GM18873 (cell line): ENCODE data around the gene BAHCC1.

Experiments used
- ATAC-seq: cut with Tn5 transposase; IDR thresholded peaks from one replicate; pipeline ENCODE4 v1.9.1; 2021; ENCODE audit warnings: mild to moderate bottlenecking, moderate library complexity, moderate number of reproducible peaks; ENCODE audit not compliant: unreplicated experiment, low FRiP score

The BAHCC1 gene

DNA sequence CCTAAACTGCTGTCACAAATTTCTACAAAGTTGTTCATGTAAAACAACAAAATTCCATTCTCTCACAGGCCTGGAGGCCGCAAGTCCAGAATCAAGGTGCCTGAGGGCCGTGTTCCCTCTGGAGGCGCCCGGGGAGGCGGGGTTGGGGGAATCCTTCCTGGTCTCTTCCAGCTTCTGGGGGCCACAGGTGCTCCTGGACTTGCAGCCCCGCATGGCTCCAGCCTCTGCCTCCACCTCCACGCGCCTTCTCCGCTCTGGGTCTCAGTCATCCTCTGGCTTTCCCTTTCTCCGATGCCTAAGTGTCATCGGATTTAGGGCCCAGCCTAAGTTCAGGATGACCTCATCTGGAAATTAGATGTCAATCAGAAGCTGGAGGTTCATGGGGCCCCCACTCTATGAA lies 28.6 kb upstream of the BAHCC1 start:
- ATAC-seq = no peak

DNA sequence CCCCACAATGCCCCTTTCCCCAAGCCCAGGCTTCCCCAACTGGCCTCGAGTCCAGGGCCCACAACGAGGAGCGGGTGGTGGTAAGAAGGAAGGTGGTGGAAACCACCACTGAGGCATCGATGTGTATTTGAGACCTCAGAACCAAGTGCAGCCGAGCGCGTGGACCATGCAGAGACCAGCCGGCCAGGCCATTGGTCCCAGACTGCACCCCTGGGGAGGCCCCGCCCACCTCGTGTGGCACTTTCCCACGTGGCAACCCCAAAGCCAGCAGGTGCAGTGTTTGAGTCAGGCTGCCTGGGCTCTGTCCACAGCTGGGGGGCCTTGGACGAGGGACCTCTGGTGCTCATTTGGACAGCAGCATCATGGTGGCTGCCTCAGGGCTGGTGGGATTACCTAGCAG lies 28.1 kb upstream of the BAHCC1 start:
- ATAC-seq = no peak

DNA sequence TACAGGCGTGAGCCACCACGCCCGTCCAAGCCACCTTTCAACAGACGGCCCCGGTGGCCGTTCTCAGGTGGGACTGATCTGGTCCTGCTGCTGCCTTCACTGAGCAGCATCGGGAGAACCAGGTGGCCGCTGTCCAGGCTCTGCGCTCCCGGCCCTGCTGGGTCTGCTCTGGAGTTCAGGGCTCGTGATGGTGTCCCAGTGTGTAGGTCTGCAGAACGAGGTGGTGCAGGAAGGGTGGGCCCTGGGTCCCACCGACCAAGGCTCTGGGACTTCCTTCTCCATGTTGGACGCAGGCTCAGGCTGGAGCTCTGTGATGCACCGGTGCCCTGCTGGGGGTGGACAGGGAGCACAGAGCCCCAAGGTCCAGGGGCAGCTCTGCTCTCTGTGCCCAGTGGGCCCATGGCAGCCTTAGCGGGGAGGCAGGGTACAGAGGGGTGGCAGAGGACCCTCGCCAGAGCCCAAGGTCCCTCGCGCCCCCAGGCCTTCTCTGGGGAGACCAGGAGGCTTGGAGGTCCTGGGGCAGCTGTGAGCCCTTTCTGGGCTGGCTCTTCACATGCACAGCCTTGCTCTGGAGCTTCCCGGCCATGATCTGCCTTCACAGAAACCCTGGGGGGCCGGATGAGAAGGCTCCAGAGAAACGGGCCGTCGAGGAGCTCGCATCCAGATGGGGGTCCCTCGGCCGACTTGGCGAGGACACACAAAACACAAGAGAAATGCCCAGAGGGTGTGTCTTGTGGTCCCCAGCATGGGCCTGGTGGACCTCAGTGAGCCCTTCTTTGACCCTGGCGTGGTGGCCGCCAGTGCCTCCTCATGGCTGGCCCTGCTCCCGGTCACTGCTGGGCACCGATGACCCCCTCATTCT lies 26.9 kb upstream of the BAHCC1 start:
- ATAC-seq = no peak

DNA sequence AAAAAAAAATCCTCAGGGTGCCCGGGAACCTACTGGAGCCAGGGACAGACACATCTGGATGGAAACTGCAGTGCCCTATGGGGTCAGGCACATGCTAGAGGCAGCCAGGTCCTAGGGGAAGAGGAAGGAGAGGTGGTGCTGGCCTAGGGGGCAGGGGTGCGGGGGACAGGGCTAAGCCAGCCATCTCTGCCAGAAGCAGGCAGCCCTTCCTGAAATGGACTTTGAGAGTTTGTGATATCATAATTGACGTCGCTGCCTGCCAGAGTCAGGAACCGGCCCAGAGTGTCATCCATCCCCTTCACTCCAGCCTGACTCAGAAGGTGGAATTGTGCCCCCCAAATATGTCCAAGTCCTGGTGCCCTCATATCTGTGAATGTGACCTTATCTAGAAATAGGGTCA lies 25.0 kb upstream of the BAHCC1 start:
- no peak for ATAC-seq

DNA sequence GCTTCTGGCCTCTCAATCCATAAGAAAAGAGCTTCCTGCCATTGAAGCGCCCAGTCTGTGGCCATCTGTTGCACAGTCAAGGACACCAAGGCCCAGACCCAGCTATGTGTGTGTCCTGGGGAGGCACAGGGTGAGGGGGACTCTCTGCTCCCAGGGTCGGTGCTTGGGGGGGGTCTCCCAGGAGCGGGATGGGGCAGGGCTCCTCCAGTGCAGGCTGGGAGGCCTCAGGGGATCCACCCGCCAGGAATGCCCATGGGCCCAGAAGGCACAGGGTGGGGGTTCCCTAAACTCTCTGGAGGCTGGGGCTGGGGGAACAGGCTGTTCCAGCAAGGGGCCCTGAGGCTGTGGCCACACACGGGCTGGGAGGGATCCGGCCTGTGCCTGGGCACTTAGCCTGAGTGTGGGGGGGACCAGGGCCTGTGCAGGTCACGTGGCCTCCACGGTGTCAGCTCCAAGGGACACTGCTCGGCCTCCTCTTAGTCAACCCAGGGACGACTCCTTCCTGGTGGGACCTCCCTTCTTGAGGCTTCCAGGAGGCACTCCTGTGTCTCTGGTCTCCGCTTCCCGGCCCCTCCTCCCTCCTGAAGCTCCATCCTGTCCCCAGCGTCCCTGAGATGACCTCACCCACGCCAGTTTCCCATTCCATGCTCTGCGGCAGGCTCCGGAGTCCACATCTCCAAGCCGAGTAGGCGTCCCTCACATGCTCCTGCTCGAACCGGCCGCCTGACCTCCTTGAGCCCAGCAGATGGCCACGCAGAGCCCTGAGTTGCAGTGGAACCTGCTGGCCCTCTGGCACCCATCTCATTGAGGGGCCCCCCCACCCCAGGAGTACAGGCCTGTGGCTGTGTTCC lies 23.1 kb upstream of the BAHCC1 start:
- ATAC-seq = no peak

DNA sequence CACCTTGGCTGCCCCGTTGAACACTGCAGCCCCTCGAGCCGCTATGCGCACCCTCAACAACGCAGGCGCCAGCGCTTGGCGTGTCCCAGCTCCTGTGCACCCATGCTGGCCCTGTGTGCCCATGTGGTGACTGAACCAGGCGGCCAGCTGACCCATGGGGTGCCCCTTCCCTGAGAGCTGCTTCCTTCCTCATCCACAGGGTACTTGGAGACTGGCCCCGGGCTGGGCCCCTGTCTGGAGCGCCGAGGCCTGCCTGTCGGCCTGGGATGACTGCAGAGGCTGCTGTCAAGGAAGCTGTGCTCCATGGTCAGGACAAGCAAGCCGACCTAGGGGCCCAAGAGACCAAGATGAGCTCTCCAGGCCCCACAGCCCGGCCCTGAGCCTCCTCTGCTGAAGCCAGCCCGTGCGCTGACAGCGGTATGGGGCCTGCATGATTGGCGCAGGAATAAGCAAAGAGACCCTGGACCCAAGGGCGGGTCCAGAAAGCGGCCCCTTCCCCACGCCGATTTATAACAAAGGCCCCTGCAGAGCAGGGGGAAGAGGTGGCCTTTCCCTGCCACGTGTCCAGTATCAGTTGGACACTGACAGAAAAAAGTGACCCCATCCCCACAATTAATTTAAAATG lies 21.6 kb upstream of the BAHCC1 start:
- no peak for ATAC-seq

DNA sequence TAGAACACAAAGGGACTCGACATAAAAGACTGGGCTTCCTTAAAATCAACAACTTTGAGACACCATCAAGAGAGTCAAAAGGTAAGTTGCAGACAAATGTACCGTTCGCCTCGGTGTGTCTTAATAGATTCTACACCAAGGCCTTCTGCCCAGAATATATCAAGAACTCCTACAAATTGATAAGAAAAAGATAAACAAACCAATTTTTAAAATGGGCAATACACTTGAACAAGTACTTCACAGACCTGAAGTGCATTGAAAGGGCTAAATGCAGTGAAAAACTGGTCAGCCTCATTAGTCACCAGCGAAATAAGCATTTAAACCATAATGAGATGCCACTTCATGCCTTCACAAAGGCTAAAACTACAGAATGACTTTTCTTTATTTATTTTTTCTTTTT lies 20.4 kb upstream of the BAHCC1 start:
- no peak for ATAC-seq

DNA sequence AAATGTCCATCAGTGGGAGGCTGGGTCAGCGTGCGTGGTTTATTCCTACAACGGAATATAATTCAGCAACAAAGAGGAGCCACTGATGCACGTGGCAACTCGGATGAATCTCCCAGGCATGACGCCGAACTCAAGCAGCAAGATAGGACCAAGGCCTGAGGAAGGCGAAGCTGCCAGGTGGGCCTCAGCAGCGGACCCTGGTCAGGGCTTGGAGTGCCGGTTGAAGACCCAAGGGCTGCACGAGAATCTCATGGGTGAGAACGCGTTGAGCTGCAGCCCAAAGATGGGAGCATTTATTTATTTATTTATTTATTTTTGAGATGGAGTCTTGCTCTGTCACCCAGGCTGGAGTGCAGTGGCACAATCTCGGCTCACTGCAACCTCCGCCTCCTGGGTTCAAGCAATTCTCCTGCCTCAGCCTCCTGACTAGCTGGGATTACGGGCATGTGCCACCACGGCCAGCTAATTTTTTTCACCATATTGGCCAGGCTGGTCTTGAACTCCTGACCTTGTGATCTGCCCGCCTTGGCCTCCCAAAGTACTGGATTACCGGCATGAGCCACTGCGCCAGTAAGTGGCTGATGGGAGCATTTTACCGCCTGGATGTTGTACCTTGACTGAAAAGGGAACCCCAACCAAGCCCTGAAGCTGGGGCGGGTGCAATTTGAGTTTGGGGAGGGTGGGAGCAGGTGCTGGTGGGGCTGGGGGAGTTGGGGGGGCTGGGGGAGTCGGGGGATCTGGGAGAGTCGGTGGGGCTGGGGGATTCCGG lies 18.1 kb upstream of the BAHCC1 start:
- no peak for ATAC-seq

DNA sequence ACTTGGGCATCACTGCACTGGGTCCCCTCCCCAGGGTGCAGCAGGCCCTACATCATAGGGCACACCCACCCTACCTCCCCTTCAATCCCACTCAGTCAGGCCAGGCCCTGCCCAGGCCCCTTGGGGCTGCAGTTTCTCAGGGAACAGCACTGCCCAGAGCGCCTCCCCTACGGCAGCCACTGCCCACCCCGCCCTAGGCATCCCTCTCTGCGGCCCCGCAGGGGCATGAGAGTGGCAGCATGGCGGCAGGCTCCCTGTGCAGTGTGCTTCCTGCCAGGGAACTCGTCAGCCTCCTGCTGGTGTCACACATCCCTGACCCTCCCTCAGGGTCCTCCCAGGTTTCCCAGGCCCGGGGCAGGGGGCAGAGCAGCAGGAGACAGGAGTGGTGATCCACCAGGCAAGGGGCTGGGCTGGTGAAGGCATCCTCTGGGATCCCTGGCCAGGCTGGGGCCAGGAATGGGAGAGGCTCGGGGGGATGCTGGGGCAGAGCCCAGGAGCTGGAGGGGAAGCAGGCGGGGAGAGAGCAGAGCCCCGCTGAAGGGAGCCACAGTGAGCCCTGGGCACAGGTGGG lies 16.2 kb upstream of the BAHCC1 start:
- no peak for ATAC-seq

DNA sequence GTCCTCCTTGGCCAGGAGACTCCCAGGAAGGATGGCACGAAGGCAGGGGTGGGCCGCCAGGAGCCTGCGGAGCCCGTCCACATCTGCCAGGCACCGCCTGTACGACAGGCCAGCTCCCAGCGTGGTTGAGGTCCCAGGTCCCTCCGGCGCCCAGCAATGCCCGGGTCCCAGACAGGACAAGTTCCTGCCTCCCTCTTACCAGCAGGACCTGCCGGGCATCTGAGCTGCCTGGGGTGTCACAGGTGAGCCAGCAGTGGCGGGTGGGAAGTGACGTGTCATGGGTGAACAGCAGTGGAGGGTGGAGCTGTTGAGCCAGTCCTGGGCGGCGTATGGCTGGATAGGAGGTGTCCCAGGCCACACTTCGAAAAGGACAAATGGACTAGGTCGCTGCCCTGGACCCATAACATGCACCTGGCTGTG lies 15.7 kb upstream of the BAHCC1 start:
- ATAC-seq = no peak

DNA sequence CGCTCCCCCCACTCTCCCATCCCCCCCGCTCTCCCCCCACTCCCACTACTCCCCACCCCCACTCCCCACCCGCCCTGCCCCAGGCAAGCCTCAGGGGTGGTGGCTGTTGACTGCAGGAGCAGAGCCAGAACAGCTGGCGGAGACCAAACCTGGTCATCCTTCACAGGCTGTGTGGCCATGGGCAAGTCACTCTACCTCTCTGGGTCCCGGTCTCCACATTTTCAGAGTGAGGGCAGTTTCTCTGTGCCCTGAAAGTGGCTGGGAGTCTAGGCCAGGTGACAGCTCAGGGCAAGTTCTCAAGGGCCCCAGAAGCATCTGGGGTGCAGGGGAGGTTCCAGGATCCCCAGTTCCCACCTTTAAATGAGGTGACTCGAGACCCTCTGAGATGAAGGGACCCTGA lies 15.1 kb upstream of the BAHCC1 start:
- ATAC-seq = no peak

DNA sequence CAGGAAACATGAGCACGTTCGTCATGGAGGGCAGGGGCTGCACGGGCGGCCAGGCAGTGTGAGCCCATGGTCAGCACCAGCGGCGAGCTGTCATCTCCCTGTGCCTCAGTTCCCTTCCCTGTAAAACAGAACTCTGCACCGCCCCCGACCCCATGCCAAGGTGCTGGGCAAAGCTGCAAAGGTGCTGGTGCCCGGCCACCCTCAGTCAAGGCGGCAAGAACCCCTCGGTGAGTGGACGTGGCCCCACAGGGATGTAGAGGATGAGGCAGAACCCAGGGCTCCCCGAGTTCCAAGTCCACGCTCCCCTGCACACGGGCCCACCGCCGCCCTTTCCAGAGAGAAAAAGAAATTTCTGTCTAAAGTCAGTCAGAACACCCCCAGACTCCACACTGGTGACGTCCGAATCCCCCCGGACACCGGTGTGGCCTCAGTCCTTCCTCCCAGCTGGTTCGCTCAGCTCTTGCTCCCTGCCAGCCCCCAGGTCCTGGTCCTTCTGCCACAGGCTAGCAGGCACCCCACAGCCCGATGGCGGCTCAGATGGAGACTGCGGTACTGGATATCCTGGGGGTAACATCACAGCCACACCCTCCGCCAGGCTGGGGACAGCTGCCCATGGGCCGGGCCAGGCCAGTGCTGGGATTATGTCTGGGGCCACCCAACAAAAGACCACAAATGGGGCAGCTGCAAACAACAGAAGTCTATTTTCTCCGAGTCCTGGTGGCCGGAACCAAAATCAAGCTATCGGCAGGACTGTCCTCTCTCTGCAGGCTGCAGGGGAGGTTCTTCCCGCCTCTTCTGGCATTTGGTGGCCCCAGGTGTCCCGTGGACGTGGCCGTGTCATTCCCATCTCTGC lies 14.4 kb upstream of the BAHCC1 start:
- no peak for ATAC-seq

DNA sequence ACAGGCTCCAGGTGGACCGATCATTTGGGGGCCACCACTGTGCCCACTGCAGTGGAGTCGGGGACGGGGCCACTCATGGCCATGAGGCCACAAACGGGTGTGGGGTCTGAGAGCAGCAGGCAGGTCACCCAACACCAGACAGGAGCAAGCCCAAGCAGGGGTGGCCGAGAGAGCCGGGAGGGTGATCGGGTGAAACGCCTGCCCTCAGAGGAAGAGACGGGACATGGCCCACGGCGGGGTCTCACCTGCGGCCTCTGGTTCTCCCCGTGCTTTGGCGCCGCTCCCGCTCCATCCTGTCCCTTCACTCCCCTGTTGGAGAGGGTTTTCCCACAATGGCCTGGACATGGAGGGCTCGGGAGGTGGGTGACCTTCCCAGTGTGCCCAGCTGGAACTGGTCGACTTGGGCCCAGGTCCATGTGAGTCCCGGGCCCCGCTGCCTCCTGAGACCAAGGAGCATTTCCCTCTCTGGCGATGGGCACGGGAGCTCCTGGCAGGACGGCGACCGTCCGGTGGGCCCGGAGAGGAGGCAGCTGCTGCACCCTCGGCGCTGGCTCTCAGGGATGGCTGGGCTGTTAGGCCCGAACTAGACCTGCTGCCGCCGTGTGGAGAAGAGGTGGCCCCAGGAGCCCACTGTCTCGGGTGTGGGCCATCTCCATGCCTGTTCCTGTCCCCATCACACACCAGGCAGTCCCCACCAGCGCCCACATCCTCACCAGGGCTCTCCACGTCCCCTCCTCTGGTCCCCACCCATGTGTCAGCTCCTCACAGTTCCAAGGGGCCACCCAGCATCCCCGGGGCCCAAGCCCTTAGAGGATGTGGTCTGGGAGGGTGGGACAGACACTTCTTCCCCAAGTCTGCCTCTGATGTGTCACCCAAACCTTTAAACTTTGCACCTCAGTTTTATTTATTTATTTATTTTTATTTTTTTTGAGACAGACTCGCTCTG lies 13.4 kb upstream of the BAHCC1 start:
- no peak for ATAC-seq

DNA sequence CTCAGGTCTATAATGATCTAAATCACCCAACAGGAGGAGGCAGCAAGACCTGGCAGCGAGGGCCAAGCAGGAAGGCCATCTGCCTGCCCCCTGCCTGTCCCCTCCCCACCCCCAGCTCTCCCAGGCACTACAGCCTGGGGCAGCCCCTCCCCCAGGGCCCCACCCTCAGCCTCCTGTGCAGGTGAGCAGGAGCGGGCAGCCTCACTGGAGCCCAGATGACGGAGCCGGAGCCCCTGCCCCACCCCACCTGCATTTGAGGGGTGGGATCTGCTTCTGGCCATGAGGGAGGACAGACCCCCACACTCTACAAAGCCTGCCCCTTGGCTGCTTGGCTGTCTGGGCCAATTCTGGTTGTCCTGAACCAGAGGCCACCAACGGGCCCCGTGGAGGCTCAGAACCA lies 12.4 kb upstream of the BAHCC1 start:
- ATAC-seq = no peak

DNA sequence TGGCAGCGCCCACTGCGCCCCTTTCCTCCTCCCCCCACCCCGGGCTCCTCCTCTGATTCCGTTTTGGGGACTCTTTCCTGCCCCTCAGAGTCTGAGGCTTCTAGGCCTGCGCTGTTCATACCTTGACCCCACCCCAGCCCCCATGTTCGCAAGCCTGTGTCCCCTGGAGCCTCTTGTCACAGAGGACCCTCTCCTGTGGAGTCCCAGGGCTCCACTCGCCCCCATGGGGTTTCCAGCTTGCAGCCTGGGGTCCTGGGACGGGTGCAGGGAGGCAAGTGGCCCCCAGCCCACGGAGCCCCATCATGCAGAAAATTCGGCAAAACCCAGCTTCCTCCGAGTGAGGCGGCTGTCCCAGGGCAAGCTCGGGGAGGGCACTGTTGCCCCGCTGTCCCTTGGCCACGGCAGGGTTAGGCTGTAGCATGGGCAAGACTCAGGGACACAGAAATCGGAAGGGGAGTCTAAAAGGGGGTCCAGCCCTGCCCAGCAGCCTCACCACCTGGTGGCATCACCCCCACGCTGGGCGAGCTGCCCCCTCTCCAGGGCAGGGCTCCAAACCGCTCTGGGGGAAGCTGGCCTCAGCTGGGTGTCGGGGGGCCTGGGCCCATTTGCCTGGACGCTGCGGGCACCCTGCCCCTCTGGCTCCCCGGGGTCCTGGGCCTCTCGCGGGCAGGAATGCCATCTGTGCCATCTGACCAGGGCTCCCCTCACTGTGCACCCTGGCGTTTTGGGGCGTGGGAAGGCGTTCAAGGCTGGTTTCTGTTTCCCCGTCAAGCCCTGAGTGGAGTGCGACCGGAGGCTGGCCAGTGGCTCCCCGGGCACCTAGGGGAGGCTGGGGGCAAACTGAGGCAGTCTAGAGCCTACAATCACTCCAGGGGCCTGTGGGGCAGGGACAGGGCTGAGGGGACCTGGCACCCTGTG lies 11.5 kb upstream of the BAHCC1 start:
- ATAC-seq = no peak

DNA sequence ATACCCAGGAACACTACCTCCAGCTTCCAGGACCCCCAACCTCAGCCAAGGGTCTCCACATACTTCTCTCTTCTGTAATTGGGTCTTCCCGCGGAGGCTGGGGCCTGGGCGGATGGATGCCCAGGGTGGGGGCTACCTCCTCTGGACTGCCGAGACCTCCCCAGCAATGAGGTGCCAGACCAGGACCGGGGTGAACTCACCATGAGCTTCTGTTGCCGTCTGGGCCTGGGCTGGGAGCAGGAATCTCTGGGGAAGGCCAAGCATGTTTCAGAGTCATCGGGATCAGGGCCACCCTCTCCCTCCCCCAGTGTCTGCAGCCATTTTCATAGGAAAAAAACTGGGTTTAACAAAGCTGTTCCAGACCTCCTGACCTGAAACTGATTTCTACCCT lies 10.3 kb upstream of the BAHCC1 start:
- ATAC-seq = no peak
